Kidney (tissue), 14 donors: Measurements from ENCODE around the gene CHST10. TPM values are rescaled to one million over a fixed set of nuclear protein-coding genes. Genes with fewer than 3 reads are reported as not detected.

Source experiments
- DNase-seq, 5 donors: peaks; one replicate each; pipeline ENCODE4 v3.0.0-alpha.2; 2013 to 2020
- FAIRE-seq: peaks from 2 replicates; lab custom pipeline; 2012; peaks lifted over from hg19 to GRCh38; lab: Jason Lieb, UNC
- H3K27ac ChIP-seq, 2 donors: one replicate each; pipeline ENCODE4 v1.7.0; 2013; ENCODE audit warnings: low read depth in 2 of 2, low read length in 2 of 2, inconsistent platforms in 1 of 2
- H3K27me3 ChIP-seq: one replicate; pipeline ENCODE4 v1.7.1; 2013; ENCODE audit warnings: low read length, inconsistent platforms; ENCODE audit not compliant: control insufficient read depth, insufficient read depth
- H3K36me3 ChIP-seq, 3 donors: one replicate each; pipeline versions ENCODE4 v1.7.0 to v1.7.1; 2013; ENCODE audit warnings: low read length in 3 of 3, control low read depth in 1 of 3, inconsistent platforms in 1 of 3; ENCODE audit not compliant: insufficient read depth in 3 of 3, control insufficient read depth in 2 of 3
- H3K4me1 ChIP-seq, 3 donors: one replicate each; pipeline versions ENCODE4 v1.7.0 to v1.7.1; 2013; ENCODE audit warnings: low read length in 3 of 3, inconsistent platforms in 1 of 3, low read depth in 1 of 3; ENCODE audit not compliant: control insufficient read depth in 2 of 3, insufficient read depth in 2 of 3
- H3K4me3 ChIP-seq, 3 donors: one replicate each; pipeline versions ENCODE4 v1.7.0 to v1.8.1; 2013; ENCODE audit warnings: low read length in 3 of 3, control low read depth in 1 of 3, inconsistent platforms in 1 of 3
- H3K9ac ChIP-seq, 3 donors: one replicate each; pipeline versions ENCODE4 v1.7.0 to v1.7.1; 2013; ENCODE audit warnings: low read length in 3 of 3, control low read depth in 1 of 3, inconsistent platforms in 1 of 3
- H3K9me3 ChIP-seq, 3 donors: one replicate each; pipeline versions ENCODE4 v1.7.0 to v1.7.1; 2013; ENCODE audit warnings: low read length in 3 of 3, control low read depth in 1 of 3, inconsistent platforms in 1 of 3; ENCODE audit not compliant: control insufficient read depth in 2 of 3, insufficient read depth in 1 of 3
- intact Hi-C: fragments of 100-400 bp; cut with DNase I; formaldehyde crosslinking; loops from one replicate; pipeline ENCODE4 v1.11.1; 2022
- polyA plus RNA-seq: library from polyadenylated mRNA; stranded (reverse); fragments of 350-450 nt; fragmentation: Illumina TruSeq; extraction: RNeasy Lipid Tissue Mini Kit (QIAGEN cat#74804); gene quantifications from one replicate; pipeline ENCODE4 v1.2.3, GENCODE V29; 2014; ENCODE audit warnings: low read depth, low replicate concordance; ENCODE audit not compliant: insufficient read depth
- total RNA-seq: library from RNA; stranded (reverse); fragmentation: NEBNext Ultra II Directional; extraction: Animal tissue kit (Norgen Biotek cat#: 25700); gene quantifications from one replicate; pipeline ENCODE4 v1.2.1, GENCODE V29; 2021
- TF ChIP-seq, protein P1 (sequence below): IDR thresholded peaks from 3 replicates; pipeline ENCODE4 v1.5.1; 2012; ENCODE audit warnings: mild to moderate bottlenecking, moderate library complexity, borderline replicate concordance; ENCODE audit not compliant: insufficient read depth; ENCODE audit errors: extremely low read depth
- donor health status: control.
- donor health status: control.
- donor health status: control.
- donor health status: control.
- donor health status: control.
- donor health status: DM: yes; HTN: yes; CAD: no.
- donor health status: Normal renal cell carcinoma (clear cell type).

The CHST10 gene
- total and polyA plus RNA-seq, 2 donors from 2014 or later: 6.2 to 7.1 TPM

DNA sequence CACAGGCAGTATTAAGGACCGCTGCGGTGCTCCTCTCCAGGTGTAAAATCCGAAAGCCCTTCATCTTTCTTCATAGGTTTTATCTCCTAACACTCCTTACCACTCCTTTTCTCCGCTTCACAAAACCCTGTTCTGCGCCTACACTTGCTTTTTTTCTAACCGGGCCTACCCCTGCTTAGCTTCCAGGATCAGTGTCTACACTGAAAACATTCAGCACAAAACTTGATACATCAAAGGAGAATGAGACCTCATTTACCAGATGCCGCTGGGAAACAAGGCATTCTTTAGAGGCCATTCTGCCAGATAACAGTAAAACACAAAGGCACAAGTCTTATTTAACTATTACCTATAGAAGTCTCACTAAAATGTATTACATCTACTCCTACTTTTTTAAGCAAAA, 13.1 kb downstream of the CHST10 start:
- DNase-seq: peak in 3 of 5 donors; percentile 40 to 82 (median 69)
- Histone ChIP-seq H3K27me3 (no peaks in the 10 kb centered on the region), H3K4me3 (no peak overlapping the region), H3K27ac (no peak overlapping the region), H3K36me3 (peaks cover 0 to 3% (median 2%) of the 10 kb centered on the region in 3 donors), H3K9me3 (no peaks in the 10 kb centered on the region), H3K9ac (no peak overlapping the region), H3K4me1 (no peaks in the 10 kb centered on the region)
- no peak for FAIRE-seq
- intact Hi-C loops: no loop called here
- TF ChIP-seq, protein P1, sequence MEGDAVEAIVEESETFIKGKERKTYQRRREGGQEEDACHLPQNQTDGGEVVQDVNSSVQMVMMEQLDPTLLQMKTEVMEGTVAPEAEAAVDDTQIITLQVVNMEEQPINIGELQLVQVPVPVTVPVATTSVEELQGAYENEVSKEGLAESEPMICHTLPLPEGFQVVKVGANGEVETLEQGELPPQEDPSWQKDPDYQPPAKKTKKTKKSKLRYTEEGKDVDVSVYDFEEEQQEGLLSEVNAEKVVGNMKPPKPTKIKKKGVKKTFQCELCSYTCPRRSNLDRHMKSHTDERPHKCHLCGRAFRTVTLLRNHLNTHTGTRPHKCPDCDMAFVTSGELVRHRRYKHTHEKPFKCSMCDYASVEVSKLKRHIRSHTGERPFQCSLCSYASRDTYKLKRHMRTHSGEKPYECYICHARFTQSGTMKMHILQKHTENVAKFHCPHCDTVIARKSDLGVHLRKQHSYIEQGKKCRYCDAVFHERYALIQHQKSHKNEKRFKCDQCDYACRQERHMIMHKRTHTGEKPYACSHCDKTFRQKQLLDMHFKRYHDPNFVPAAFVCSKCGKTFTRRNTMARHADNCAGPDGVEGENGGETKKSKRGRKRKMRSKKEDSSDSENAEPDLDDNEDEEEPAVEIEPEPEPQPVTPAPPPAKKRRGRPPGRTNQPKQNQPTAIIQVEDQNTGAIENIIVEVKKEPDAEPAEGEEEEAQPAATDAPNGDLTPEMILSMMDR: no peak

DNA sequence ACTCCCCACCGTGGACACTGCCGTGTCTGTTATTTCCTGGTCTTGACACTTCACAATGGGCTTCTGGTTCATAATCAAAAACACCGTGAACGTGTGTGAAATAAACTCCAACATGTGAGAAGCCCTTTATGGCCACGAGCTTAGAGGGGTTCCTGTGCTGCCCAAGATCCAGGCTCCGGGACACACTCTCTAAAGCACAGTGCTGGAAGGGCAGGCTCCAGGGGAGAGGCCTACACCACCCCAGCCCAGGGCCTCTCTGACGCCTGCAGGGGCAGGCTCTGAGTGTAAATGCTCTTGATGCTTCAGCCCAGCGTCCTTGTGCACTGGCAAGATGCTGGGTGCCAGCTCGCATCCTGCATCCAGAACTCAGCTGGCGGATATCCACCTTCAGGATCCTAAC, 13.7 kb downstream of the CHST10 start:
- H3K36me3 ChIP-seq: peaks cover 0 to 3% (median 2%) of the 10 kb centered on the region in 3 donors
- H3K4me3 ChIP-seq: no peak overlapping the region
- H3K27me3 ChIP-seq: no peaks in the 10 kb centered on the region
- intact Hi-C loops: no loop called here
- H3K9me3 ChIP-seq: no peaks in the 10 kb centered on the region
- H3K9ac ChIP-seq: no peak overlapping the region
- no peaks in the 10 kb centered on the region for H3K4me1 ChIP-seq
- no peak overlapping the region for H3K27ac ChIP-seq
- TF ChIP-seq, protein P1: no peak
- DNase-seq: no peak
- FAIRE-seq: no peak

GRCh38 chr2:100401268-100401667, 16.2 kb downstream of the CHST10 start:
- DNase-seq (no peak), FAIRE-seq (no peak)
- no peak overlapping the region for H3K27ac ChIP-seq
- no peaks in the 10 kb centered on the region for H3K9me3 ChIP-seq
- H3K4me3 ChIP-seq: no peak overlapping the region
- H3K36me3 ChIP-seq: peaks cover 0 to 3% (median 1%) of the 10 kb centered on the region in 3 donors
- TF ChIP-seq, protein P1: no peak
- H3K4me1 ChIP-seq: no peaks in the 10 kb centered on the region
- no peak overlapping the region for H3K9ac ChIP-seq
- intact Hi-C loops: no loop called here
- no peaks in the 10 kb centered on the region for H3K27me3 ChIP-seq

DNA sequence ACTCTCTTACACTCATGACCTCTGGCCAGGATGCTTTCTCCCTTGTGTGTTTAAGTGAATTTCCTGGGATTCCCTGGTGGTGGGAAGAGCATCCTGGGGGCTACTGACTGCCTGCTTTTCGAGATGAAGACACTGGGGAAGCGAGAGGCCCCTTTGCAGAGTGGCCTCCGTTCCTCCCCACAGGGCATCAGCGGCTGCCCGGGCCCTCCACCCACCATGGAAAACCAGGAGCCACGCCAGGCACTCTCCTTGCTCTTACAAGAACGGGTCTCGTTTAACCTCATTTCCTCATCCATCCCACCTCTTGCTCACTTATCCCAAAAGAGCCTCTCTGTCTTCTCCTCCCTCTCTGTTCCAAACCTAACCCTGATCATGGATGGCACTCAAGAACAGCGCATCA, 17.8 kb downstream of the CHST10 start:
- intact Hi-C loops: loop anchor here (10.0 kb wide), 1 partner anchor 125 kb away; no protein-coding TSS in a partner anchor
- Histone ChIP-seq H3K27ac (no peak overlapping the region), H3K9me3 (no peaks in the 10 kb centered on the region), H3K4me1 (no peaks in the 10 kb centered on the region), H3K4me3 (no peak overlapping the region), H3K9ac (no peak overlapping the region), H3K27me3 (no peaks in the 10 kb centered on the region), H3K36me3 (peaks cover 0 to 3% (median 0%) of the 10 kb centered on the region in 3 donors)
- DNase-seq (no peak), FAIRE-seq (no peak)
- TF ChIP-seq, protein P1: no peak
